ENCODE measurements around the gene ABRAXAS1.
A peak's percentile ranks its signal among the peaks of the same experiment; 100 is the strongest.
"Not testable (repeated sequence)": the region's sequence is repeated elsewhere in the genome, so short reads cannot be mapped to it uniquely, and the experiment has no call there.

Gene ABRAXAS1

DNA sequence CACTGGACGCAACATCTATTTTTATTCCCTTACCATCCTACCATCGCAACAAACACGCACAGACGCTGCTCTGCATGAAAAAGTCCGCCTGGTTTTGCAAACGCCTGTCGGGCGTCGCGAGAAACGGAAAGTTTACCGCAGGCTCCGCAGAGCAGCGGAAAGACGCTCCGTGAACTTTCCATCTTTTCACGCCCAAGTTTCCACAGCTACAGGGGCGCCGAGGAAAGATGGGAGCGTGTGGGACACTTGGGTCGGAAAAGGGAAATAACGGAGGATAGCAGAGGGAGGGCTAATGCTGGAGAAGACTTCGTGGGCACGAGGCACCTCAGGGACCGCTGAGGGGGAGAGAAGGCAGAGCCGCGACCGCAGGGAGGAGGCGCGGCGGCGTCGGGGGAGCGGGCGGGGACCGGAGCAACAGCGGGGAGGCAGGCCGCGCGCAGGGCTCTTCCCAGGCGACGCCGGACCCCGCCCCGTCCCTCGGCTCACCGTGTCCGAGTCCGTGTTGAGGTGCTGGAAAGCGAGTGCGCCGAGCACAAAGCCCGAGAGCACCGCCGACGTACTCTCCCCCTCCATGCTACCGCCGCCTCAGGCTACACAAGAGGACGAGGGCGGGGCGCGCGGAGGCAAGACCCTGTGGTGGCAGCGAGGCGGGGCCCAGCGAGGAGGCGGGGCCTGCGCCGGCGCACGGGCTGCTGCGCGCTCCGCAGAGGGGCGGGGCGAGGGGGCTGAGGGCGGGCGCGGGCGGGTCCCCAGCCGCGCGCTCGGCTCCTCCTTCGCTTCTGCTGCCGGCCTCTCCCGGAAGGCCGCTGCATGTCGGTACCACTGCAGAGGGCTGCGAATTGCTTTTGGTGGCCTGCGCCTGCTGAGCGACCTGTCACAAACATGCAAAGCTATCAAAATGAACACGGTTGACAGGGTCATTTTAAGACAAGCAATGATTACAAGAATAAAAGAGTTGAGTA, at the start of gene ABRAXAS1:
ABRAXAS1 (minus strand) TSS at position 601 of the 962 bp plus-strand sequence; CDS start at position 573, 28 bp downstream.
- peak; percentile 96 for DNase-seq

GRCh38 chr4:83527671-83528070, 42.8 kb upstream of the ABRAXAS1 start:
- no peak for DNase-seq

DNA sequence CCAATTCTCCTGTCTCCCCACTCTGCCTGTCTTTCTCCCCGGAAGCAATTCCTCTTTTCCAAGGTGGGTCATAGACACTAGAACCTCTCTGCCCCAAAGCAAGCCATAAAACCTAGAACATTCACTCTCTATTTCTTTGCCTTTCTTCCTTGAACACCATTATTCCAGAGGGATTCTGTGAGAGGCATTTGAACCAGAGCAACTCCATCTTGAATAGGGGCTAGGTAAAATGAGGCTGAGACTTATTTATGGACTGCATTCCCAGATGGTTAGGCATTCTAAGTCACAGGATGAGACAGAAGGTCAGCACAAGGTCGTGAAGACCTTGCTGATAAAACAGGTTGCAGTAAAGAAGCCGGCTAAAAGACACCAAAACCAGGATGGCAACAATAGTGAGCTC, 37.3 kb upstream of the ABRAXAS1 start:
- no peak for DNase-seq

DNA sequence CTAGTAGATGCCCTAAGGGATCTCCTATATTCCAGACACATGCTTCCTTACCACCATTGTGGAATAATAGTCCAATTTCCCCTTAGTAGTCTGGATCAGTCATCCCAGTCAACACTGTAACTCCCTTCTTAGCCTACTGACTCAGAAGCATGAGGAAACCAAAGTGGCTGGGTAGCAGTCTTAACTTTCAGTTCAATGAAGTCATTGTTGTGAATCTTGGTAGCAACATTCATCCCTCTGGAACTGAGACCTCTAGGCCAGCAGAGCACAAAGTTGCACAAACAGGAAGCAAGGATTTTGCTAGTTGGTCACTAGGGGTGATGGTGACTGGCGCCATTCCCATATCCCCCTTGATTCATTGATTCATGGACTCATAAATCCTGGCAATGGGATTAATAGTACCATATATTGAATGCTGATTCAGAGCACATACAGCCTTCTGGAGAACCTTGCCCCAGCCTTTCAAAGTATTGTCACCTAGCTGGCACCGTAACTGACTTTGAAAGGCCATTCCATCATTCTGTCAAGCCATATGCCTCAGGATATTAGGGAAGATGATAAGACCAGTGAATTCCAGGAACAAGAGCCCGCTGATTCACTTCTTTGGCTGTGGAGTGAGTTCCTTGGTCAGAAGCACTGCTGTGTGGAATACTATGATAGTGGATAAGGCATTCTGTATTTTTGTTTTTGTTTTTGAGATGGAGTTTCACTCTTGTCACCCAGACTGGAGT, 31.3 kb upstream of the ABRAXAS1 start:
- DNase-seq, result peak; percentile 83

DNA sequence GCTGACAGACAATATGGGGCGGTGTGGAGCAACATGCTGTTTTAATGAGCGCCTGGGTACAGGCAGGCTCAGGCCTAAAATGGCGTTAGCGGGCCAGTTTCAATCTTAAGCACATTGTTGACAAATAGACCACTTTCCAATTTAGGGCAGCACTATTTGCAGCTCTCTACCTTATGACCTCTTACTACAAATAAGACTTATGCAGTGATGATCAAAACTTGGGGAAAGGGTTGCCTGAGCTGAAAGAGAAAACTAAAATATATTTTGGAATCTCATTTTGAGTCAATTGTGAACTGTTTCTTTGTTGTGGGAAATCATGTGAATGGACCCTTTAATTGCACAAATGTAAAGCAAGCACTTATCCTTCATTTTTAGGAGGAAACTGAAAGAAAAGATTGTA, 25.5 kb upstream of the ABRAXAS1 start:
- DNase-seq, result no peak

DNA sequence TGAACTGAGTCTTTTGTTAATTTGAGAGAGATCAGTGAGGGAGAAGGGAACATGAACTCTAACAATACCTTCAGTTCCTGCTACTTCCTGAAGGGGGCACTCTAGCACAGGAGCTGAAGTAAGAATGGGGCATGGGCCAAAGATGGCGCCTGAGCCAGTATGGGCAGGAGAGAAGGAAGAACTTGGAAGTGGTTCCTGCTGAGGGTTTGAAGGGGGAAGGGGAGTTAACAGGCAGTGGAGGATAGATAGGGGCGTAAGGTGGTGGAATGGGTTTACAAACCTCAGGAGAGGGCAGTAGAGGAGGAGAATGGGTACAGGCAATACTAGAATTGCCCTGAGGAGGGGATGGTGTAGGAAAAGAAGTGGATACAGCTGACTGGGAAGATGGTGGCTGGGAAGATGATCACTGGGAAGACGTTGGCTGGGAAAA, 24.3 kb upstream of the ABRAXAS1 start:
- peak; percentile 75 for DNase-seq

- no peak for DNase-seq
Measured at GRCh38 chr4:83504996-83505395, 20.1 kb upstream of the ABRAXAS1 start.

DNA sequence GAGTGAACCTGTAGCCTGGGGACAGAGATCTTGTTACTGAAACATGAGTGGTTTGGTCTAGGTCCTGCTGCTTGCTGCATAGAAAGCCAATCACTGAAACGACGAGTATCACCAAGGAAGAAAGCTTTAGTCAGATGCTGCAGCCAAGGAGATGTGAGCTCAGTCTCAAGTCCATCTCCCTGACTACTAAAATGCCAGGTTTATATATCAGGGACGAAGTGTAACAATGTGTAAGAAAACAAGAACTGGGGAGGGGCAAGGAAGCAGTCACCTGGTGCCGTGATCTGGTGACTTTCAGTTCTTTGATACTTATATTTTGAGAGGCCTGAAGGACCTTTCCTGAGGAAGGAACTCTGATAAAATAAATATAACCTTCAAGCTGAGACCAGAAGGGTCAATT, 19.6 kb upstream of the ABRAXAS1 start:
- no peak for DNase-seq

GRCh38 chr4:83503974-83504373, 19.1 kb upstream of the ABRAXAS1 start:
- DNase-seq, result no peak

GRCh38 chr4:83501671-83502070, 16.8 kb upstream of the ABRAXAS1 start:
- not testable (repeated sequence) for DNase-seq

DNA sequence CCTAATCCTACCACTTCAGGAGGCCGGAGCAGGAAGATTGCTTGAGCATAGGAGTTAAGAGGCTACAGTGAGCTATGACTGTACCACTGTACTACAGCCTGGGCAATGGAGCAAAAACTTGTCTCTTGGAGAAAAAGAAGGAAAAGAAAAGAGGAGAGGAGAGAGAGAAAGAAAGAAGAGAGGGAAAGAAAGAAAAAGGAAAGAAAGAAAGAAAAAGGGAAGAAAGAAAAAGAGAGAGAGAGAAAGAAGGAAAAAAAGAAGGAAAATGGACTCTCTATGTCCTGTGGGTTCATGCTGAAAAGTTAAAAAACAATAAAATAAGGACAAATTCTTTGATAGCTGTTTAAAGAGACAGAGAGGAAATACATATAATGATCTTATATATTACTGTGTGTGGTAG, 13.3 kb upstream of the ABRAXAS1 start:
- no peak for DNase-seq

DNA sequence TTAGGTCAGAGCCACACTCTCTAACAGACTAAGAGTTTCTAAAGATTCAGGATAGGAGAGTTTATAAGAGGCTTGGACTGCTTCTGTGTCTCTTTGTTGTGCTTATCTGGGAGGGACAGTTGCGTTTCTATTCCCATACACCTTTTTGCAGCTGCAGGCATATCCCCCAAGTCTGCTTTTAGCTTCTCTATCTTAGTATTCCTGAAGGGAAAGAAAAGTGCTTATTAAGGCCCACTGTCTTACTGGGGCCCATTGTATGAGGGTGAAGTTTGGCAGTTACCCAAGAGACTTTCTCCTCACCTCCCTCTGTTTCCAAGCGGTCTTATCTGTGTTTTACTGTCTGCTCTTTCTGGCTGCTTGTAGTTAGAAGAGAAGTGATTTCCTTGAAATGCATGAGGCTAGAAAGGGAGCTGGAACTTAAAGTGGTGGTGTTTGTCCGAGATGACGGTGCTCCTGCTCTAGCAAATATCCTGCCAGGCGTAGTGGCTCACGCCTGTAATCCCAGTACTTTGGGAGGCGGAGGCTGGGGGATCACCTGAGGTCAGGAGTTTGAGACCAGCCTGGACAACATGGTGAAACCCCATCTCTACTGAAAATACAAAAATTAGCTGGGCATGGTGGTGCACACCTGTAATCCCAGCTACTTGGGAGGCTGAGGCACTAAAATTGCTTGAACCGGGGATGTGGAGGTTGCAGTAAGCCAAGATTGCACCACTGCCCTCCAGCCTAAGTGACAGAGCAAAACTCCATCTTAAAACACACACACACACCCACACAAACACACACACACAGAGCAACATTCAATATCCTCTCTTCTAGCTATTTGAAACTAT, 11.4 kb upstream of the ABRAXAS1 start:
- not testable (repeated sequence) for DNase-seq

GRCh38 chr4:83490876-83491450, 6.1 kb upstream of the ABRAXAS1 start:
- DNase-seq, result peak; percentile 23

DNA sequence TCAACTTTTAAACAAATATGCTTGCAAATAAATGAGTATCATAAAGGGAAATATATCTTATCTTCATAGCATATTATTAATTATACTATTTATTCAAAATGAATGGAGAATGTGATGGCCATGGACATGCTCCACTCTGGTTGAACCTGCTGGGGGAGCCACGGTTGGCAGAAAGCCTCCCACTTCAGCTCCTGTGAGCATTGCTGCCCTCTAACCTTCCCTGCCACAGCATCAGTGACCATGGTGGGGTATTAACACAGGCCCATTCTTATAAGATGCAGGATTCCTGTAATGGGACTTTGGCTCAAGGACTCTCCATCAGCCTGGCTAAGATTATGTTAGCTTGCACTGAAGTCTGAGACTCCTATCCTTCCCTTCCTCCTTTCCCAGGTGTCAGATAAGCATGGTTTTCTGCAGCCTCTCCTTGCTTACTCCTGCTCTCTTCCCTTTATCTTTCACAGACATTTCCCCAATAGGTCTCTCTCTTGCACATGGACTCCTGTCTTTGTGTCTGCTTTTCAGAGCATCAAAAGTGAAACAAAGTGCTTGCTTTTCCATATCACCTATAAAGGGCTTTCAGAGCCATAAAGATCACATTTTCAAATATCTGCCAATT, 4.9 kb upstream of the ABRAXAS1 start:
- no peak for DNase-seq

DNA sequence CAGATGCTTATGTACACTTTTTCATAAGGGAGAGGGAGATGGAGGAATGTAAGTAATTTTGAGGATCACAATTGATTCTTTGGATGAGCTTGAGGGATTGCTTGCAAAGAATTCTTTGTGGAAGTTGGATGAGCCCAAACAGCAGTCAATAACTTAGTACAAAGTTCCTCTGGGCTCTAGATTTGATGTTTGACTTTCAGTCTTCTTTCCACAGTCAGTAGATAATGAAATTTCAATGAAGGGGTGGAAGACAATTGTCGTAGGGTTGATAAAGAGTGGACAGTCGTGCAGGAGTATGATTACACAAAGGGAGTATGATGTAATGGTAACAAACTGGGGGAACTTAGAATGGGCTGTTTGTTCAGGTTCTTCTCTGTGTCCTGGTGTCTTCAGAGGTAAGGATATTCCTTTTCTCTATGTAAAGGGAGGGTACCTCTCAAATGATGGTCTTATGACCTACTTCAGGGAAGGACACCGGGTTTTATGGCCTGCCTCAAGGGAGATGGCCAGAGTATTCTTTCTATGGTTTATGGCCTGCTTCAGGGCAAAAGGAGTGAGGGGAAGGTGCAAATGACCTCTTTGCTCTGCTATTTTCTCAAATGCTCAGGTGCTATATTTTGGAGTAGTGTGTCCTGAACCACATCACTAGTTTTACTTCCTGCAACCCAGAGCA, 1.7 kb upstream of the ABRAXAS1 start:
- no peak for DNase-seq

DNA sequence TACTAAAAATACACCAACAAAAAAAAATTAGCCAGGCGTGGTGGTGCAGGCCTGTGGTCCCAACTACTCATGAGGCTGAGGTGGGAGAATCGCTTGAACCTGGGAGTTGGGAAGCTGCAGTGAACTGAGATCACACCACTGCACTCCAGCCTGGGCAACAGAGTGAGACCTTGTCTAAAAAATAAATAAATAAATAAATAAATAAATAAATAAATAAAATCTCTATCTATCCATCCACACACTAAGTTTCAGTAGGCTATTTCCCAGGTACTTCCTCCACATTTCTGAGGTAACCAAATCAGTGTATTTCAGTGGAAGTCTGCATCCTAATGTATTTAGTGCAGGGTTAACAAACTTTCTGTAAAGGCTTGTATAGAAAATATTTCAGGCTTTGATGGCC, 10.9 kb downstream of the ABRAXAS1 start:
- no peak for DNase-seq

- no peak for DNase-seq
Measured at GRCh38 chr4:83473423-83473822, 11.5 kb downstream of the ABRAXAS1 start.

GRCh38 chr4:83456184-83456501, 28.8 kb downstream of the ABRAXAS1 start:
- peak; percentile 17 for DNase-seq

DNA sequence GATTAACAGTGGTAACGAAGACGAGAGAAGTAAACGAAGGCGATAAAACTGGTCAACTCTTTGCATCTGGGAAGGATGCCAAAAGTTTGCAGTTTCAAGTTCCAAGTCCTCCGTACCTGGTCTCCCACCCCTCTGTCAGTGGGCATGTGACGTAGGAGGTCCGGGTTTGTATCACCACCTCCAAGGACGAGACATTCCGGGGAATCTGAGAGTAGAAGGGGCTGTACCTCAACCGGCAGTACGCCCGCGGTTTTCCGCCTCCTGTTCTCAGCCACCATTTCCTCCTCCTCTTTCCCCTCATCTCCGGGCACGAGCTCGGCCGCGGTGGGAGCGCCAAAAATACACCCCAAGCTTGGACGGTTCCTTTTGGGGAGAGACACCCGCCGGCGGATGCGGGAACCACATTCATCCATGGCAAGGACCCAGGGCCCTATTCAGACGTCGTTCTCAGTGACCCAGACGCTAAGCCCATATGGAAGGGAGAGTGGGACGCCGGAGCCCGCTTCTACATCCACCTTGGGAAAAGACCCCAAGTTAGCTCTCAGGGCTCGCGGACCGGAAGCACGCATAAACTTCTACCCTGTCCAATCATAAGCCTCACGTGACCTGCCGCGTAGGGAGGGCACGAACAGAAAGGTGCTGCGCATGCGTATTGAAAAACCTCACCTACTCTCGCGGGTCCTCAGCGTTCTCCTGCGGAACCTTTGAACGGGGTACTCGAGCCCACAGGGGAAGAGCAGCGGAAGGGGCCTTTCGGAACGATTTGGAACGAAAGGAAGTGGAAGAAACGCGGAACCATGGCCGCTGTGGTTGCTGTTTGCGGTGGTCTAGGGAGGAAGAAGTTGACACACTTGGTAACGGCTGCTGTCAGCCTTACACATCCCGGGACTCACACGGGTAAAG, 29.4 kb downstream of the ABRAXAS1 start, which contains the start of the genes HELQ and MRPS18C:
HELQ (minus strand) TSS at position 543 of the 903 bp plus-strand sequence; CDS start at position 413, 130 bp downstream.
MRPS18C (plus strand) TSS at position 778 of the 903 bp plus-strand sequence; CDS start at position 798, 20 bp downstream.
- DNase-seq, result peak; percentile 99

DNA sequence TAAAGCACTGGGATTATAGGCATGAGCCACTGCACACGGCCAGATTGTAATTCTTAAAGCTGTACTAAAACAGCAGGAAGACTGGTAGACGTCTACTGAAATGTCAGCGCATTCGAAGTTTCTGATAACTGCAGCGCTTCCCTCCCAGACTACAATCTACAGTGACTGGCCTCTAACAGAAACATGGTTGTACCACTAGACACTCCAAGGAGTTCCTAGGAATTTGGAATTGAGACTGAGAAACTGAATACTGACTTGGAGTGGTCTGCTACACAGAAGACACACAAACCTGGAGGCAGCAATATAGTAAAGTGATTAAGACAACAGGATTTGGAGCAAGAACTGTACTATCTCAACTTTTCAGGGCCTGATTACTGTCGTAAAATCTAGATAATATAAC, 30.2 kb downstream of the ABRAXAS1 start:
- DNase-seq, result peak; percentile 7
